Stimulated activated CD8-positive, alpha-beta memory T cell treated with anti-CD3 and anti-CD28 coated beads, Interleukin-15, amount 100 ng/mL, for 24 hours (primary cell): ENCODE measurements around the gene MICOS13.
A peak's percentile ranks its signal among the peaks of the same experiment; 100 is the strongest.

ENCODE experiments used
- DNase-seq: peaks from one replicate; pipeline ENCODE4 v3.0.0-alpha.2; 2020; ENCODE audit warnings: low read depth

MICOS13 gene

DNA sequence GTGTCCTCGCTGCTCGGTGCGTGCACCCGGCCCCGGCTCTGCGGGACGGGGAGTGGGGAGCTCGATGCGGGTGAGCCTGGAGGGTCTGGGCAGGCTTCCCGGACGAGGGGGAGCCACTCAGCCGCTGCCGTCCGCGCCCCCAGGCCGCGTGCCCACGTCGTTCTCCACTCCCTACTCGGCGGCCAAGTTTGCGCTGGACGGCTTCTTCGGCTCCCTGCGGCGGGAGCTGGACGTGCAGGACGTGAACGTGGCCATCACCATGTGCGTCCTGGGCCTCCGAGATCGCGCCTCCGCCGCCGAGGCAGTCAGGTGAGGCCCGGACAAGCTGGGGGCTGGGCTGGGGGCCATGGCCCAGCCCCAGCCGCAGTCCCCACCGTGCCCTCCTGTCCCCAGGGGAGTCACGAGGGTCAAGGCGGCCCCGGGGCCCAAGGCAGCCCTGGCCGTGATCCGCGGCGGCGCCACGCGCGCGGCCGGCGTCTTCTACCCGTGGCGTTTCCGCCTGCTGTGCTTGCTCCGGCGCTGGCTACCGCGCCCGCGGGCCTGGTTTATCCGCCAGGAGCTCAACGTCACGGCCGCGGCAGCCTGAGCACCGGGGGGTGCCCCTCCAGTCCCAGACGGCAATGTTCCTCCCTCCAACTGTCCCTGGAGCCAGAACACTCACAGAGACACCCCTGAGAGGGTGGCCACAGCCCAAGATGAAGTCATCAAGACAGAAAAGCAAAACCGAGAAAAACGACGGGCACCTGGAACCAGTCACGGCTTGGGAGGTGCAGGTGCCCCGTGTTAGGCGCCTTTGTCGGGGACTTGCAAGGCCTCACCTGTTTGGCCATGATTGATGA is 7.3 kb upstream of the MICOS13 start:
- no peak for DNase-seq

DNA sequence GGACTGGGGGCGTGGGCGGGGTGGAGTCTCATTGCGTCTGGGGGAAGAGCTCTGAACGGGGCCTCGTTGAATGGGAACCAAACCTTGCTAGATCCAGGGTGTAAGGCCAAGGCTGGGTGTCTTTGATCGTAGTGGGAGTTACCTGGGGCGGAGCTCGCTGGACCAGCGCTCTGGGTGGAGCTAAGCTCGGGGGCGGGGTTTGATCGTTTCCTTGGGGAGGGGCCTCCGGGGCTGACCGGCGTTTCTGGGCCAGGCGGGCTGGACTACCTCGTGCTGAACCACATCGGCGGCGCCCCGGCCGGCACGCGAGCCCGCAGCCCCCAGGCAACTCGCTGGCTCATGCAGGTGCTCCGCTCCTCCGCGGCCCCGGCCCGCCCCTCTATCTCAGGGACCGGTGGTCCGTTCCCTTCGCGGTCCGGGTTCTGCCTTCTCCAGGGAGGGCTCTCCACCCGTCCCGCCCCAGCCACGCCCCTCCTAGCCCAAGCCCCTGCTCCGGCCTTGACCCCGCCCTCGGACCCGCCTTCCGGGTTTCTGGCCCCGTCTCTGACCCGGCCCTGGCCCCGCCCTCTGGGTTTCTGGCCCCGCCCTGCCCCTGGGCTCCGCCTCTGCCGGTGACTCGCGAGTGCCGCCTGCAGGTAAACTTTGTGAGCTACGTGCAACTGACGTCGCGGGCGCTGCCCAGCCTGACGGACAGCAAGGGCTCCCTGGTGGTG is 6.5 kb upstream of the MICOS13 start:
- peak; percentile 100 for DNase-seq

DNA sequence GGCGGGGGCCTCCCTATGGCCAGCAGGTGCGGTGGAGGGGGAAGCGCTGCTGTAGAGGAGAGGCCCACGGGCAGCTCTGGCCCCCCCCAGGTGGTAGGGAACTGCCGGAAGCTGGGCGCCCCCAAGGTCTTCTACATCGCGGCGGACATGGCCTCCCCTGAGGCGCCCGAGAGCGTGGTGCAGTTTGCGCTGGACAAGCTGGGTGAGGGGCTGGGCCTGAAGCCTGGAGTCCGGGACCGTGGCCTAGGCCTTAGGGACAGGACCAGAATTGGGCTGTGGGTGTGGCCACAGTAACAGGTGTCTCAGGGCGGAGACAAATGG is 6.0 kb upstream of the MICOS13 start:
- no peak for DNase-seq

DNA sequence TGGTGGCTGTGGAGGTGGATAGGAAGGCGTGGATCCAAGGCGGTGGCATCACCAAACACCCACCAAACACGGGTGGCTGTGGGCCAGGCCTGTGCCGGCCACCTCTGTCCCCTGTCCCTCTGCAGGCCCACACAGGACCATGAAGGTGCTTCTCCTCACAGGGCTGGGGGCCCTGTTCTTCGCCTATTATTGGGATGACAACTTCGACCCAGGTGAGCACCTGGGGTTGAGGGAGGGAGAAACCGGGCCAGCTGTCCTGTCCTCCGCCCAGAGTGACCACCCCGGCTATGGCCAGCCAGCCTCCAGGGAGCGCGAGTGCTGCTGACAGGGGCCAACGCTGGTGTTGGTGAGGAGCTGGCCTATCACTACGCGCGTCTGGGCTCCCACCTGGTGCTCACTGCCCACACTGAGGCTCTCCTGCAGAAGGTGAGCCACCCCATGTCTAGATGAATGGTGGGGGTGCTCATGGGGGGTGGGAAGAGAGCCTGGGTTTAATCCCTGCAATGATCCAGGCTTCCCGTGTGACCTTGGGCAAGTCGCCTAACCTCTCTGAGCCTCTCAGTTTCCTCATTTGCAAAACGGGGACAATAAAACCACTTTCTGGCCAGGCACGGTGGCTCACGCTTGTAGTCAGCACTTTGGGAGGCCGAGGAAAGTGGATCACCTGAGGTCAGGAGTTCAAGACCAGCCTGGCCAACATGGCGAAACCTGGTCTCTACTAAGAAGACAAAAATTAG is 4.5 kb upstream of the MICOS13 start:
- no peak for DNase-seq

DNA sequence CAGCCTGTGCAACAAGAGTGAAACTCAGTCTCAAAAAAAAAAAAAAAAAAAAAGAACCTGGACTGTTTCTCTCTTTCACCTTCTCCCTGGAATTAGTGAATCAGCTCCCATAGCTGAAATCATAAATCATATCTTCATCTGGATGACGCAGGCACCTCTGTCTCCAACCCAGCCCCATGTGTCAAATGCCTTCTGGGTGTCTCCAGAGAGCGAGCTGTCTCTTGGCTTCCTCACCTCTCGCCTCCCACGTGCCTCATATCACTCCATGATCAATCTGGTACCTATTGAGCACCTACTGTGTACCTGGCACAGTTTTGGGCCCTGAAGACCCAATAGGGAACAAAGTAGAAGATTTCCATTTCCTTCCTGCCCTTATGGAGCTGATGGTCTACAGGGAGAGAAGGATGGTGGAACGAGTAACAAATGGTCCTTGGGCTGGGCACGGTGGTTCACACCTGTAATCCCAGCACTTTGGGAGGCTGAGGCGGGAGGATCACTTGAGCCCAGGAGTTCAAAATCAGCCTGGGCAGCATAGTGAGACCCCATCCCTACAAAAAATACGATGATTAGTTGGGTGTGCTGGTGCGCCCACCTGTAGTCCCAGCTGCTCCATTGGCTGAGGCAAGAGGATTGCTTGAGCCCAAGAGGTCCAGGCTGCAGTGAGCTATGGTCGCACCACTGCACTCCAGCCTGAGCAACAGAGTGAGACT is 3.0 kb upstream of the MICOS13 start:
- DNase-seq: no peak

DNA sequence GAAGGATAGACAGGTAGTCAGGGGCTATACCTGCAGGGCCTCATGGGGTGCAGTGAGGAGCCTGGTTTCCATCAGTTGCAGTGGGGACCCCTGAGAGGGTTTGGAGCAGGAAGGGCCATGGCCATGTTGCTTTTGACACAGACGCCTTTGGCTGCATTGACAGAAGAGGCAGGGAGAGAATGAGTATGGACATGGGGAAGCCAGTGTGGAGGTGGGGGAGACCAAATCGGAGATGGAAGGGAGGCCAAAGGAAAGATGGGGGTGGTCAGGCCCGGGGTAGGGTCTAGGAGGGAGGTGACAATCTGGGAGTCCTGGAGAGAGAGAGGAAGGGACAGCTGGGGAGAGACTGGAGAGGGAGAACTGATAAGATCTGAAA is 1.8 kb upstream of the MICOS13 start:
- no peak for DNase-seq

DNA sequence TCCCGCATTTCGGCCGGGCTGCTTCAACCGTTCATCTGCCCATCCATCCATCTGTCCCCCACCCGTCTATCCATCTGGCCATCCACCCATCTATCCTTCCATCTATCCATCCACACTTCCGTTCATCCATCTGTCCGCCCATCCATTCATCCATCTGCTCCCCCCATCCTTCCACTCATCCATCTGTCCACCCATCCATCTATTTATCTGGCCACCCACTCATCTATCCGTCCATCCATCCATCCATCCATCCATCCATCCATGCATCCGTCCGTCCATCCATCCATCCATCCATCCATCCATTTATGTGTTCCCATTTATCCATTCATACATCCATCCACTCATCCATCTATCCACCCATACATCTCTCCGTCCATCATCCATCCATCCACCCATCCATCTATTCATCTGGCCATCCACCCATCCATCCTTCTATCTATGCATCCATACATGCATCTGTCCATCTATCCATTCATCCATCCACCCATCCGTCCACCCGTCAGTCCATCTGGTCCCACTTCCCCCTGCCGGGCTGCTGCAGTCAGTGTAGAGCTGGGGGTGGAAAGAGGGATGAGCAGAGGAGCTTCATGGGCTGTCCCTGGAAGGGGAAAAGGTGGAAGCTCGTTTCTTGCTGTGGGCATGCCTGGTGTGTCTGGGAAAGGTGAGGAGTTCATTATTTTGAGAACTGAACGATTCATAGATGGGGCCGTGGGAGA is 1.2 kb upstream of the MICOS13 start:
- DNase-seq: no peak

DNA sequence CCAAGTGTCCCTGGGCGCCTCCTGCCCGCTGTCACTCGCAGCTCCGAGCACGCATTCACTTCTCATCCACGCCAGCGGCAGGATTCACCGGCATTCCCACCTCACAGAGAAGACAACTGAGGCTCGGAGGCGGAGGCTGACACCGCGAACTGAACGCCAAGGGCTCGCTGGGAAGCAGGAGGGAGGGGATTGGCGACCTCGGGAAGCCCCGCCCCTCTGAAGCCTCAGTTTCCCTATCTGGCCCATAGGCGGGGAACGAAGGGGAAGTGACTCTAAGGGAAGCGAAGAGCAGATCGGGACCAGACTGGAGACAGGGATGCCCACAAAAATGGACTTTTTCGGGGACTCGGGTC is 256 bp downstream of the MICOS13 start:
- DNase-seq: no peak

DNA sequence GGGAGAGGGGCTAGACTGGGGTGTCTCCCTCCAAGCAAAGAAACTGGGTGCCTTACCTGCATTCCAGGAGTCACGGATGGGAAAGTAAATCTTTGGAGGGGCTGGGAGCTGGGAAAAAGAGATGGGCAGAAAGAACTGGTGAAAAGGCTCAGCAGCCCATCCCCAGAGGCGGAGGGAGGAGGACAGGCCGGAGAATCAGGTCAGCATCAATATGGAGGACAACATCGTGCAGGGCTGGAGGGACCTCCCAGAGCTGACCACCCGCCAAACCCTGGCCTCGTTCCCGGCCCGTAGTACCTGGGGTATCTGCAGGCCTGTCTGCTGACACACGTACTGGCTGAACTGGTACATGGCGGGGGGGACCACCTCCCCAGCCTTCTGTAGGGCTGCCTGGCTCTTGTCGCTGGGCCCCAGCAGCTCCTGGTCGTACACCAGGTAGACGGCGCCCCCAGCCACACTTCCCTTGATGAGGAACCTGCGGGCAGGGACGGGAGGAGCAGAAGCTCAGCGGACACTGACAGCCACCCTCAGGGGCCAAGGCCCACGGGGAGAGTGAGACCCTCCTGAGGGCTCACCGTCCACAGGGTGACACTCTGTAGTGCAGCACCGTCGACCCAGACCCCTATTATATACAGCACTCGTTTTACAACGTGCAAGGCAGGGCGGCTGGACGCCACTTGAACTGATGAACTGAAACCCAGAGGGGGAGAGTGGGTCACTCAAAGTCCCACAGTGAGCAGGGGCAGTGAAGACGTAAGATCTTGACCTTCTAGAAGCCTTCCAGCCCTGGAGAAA is 830 bp downstream of the MICOS13 start:
- DNase-seq: no peak

DNA sequence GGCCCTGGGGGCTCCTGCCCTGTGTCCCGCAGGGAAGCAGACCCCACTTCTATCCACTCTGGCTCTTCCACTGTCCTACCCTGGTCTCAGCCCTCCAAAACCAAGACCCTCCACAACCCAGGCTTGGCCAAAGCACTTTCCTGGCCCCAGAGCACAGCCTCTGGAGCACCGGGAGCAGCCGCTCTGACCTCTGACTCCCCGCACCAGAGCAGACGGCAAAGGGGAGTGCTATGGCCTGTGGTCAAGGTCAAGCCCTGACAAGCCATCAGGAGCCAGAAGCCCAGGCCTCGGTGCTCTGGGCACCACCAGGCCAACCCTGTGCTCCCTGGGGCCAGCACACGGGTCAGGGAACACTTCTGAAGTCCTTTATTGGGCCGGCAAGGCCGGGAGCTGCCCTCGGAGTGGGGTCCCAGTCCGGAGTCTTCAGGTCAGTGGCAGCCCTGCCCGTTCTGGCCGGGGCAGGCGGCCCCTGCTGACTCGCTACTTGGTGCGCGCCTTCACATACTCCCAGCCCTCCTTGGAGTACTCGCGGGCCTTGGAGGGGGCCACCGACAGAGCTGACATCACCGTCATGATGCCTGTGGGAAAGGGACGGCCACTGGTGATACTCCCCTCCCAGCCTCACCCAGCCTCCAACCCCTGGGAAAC is 2.1 kb downstream of the MICOS13 start:
- no peak for DNase-seq

DNA sequence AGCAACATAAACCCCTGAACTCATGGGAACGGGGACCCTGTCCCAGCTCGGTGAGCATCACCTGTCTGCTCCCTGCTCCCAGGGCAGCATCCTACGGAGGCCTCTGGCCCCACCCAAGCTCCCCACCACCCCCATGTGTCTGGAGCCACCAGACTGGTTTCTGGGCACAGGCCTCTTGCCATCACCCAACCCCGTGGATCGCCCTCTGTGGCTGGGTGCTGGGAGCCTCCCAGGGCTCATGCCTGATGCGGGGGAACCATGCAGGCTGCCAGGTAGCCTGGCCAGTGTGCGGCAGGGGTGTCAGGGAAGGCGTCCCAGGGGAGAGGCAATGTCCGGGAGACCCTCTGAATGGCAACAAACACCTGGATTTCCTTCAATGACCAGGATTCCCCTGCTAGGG is 2.7 kb downstream of the MICOS13 start:
- no peak for DNase-seq

DNA sequence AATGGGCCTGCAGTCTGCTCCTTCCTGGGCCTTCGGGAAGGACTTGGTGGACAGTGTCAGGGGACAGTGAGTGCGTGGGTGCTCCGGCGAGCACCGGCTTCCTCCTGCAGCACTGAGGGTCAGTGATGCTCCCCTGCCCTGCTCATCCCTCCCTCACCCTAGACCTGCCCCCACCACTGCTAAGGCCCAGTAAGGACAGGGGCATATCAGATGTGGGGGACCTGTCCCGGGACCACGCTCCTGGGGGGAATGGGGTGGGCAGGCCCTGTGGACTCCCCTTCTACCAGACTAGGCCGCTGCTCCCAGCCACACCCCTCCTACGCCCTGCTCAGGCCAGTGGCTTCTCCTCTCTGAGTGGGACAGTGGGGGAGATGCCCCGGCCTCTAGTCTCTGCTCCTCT is 3.2 kb downstream of the MICOS13 start:
- no peak for DNase-seq

DNA sequence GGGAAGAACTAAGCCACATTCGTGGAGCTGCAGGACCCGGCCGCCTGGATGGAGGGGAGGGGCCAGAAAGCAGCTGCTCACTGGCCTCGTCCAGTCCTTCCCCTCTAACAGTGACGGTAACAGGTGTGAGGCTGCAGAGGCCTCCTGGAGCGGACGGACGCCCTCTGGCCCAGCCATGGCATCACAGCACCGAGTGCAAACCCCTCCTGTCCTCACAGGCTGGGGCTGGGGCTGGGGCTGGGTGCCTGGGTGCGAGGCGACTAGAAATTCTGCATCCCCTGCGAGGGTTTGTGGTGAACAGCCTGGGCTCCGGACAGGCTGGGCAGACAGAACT is 3.6 kb downstream of the MICOS13 start:
- DNase-seq: no peak

DNA sequence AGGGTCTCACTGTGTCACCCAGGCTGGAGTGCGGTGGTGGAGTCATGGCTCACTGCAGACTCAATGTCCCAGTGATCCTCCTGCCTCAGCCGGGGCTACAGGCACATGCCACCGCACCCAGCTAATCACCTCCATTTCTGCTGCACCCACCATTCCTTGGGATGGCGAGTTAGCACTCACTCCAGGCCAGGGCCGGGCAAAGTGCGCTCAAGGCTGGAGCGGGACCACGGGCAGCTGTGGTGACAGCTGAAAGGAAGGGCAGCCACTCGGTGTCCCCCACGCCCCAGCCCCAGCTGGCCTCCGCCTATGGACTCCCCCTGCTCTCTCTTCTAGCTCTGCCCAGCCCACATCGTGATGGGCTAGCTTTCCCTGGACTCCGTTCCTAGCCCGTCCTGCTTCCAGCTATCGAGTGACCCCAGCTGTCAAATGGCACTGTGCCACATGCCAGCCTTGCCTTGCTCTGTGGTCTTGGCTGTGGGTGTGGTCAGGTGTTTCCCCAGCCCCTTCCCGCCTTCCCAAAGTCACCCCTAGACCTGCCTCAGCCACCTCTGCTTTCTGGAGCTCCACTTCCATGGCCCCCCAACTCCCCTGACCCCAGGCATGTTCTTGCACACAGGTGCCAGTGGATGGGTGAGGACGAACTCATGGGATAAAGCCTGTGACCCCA is 4.1 kb downstream of the MICOS13 start:
- no peak for DNase-seq

DNA sequence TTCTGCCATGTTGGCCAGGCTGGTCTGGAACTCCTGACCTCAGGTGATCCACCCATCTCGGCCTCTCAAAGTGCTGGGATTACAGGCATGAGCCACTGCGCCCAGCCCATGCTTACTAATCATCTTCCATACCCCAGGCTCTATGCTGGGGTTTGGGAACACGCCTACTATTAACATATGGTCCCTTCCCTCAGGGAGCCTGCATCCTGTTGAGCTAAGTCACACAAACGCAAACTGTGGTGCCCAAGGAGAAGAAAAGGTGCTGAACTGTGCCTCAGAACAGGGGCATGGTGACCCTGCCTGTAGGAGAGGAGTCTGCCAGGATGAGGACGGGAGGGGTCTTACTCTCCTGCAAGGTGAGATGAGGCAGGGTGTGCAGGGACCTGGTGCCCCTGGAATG is 5.6 kb downstream of the MICOS13 start:
- DNase-seq: no peak

DNA sequence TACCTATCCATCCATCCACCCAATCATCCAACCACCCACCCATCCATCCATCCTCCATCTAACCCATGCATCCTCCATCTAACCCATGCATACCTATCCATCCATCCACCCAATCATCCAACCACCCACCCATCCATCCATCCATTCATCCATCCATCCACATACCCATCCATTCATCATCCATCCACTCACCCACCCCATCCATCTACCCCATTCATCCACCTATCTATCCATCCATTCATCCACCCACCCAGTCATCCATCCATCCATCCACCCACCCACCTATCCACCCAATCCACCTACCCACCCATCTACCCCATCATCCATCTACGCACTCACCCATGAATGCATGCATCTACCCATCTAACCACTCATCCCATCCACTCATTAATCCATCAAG is 6.6 kb downstream of the MICOS13 start:
- DNase-seq: no peak

DNA sequence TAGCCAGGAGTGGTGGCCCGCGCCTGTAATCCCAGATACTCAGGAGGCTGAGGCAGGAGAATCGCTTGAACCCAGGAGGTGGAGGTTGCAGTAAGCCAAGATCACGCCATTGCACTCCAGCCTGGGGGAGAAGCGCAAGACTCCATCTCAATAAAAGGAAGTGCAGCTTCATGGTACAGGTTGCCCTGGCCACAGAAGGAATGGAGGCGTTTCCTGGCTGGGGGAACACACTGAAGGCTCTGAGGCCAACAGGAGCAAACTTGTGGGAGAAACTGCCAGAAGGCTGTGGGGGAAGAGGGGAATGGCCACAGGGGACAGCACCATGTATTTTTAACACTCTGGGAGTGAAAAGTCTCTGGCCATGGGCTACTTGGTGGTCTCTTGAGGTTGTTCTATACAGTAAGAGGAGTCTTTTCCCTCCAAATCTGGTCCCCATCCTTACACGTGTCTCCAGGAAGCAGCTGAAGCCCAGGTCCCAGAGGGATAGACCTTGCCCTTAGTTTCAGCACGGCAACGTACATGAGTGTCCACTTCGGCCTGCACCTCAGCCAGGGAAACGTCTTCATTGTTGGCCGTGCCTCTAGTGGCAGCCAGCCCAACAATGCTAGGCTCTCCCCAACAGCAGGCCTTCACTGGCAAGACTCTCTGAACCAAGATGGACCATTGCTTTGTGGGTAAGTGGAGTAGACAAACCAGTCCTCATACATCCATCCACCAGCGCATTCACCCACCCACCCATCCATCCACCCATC is 7.4 kb downstream of the MICOS13 start:
- no peak for DNase-seq

DNA sequence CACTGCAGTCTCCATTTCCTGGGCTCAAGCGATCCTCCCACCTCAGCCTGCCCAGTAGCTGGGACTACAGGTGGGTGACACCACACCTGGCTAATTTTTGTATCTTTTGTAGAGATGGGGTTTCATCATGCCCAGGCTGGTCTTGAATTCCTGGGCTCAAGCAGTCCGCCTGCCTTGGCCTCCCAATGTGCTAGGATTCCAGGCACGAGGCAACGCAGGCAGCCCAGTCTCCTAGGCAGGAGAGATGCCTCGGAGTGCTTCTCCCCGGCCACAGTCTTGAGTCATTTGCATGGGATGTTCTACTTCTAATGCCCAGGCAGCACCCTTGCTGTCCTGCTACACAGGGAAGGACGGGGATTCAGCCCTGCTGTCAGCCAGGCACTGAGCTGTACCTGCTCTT is 8.7 kb downstream of the MICOS13 start:
- DNase-seq: no peak

DNA sequence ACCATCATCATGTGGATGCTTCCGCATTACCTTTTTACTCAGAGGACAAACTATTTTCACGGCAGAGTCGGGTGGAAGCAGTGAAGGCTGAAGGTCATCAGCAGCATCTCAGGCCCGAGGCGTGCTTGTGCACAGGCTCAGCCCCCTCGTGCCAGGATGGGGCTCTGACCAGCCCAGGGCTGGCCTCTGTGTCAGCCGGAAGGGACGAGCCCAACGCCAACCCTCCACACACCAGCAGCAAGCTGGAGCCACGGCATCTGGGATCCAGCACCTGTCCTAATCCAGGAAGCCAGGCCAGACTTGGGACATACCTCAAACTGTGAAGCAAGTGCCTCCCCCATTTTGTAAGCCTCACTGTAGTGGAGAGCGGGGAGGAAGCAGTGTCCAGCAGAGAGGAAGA is 11.1 kb downstream of the MICOS13 start:
- no peak for DNase-seq
